HG03354 (cell line): Measurements from ENCODE around the gene RNASE11.
A peak's percentile ranks its signal among the peaks of the same experiment; 100 is the strongest.
"Not testable (repeated sequence)": the region's sequence is repeated elsewhere in the genome, so short reads cannot be mapped to it uniquely, and the experiment has no call there.

Source experiments
- ATAC-seq: cut with Tn5 transposase; IDR thresholded peaks from one replicate; pipeline ENCODE4 v1.9.1; 2021; ENCODE audit warnings: mild to moderate bottlenecking; ENCODE audit not compliant: unreplicated experiment, poor library complexity, severe bottlenecking

RNASE11 gene

DNA sequence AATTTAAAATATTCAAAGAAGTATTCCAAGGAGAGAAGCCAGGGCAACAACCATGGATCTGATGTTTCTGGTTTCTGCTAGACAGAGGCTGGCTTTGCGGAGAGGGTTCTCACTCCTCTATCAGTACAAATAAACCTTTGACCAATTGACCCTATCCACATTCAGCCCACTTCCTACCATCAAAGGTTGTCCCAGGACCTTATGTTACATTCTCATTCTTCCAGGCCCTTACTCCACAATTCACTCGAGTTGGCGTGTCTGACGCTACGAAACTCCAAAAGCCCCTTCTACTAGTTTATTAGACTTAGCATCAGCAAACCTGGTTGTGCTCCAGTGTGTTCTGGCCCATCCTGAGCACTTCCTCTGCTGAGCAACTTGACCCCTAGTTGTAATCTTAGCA is 28.2 kb upstream of the RNASE11 start:
- no peak for ATAC-seq

DNA sequence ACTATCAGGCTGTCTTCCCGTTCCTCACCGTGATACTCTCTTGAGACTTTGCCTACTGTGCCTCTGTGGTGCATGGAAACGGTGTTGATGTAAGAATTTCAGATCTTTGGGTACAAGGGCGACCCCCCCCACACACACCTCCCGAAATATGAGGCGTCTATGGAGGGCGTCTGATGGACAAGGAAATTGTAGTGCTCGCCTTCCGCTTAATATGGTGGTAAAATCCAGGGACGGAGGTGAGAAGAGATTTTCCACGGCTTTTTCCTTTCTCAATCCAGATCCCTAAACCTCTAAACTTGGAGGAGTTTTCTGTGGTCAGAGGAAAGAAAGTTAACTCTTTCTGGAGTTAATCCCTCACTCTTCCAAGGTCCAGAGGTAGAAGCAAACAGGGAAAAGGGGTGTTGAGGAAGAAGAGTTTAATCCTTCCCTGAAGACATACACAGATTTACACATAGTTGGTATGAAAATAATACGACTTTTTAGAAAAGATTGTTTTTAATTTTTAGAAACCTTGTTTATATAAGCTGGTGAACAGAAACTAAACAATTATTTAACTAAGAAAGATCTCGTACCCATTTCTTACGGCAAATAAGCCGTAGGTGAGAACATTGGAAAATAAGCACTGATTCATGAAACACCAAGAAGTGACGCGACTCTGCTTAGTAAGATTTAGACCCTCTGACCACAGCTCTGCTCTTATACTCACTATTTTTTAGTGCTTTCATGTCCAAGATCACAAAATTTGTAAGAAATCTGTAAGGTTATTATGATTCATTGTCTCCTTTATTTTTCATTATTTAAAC is 26.4 kb upstream of the RNASE11 start:
- ATAC-seq: peak; percentile 2

DNA sequence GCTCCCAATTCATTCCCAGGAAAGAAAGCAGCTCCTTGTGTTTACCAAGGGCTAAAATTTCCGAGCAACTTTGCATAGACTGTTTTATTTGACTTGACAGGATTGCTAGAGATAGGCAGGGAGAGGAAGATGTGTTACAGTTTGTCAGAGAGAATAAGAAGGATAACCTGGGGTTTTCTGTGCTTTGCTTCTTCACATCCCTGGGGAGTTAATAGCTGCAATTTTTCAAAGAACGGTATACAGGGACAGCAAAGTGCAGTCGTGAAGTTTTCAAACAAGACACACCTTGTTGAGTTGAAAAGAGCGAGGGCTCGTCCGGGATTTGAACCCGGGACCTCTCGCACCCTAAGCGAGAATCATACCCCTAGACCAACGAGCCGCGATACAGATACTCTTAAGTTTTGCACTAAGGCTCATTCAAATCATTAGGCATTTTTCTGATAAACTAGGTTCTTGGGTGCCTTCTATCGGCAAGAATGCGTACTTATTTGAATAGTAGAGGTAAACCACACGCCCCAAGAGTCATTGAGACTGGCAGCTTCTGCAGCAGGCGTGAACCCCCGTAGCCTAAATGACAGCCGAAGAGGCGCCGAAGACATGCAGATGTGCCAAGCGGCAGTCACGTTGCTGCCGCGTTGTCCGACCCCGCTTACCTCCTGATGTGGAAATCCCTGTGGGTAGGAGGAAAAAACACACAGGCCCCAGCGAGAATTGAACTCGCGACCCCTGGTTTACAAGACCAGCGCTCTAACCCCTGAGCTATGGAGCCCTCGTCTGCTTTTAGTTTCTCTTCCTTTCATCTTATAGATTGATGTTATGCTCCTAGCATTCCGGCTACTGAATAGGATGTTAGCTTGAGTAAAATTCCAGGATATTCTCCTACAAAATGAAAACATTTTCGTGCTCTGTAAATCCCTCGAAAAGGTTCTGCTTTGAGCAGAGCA is 25.6 kb upstream of the RNASE11 start:
- peak; percentile 71 for ATAC-seq

DNA sequence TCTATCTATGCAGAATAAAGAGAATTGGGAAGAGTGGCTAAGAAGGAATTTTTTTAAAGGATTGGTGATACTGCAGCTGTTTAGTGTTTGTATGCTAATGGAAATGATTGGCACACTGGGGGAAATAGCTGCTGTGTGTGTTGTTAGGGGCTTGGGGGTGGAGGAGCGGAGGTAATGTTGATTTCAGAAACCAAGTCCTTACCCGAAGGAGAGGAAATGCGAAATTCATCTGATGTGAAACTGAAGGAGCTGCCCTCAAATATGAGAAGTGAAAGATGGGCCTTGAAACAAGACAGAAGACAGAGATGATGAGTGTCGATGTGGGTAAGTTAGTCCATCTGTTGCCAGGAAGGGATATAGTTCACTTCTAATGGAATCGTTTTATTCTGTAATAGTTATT is 24.6 kb upstream of the RNASE11 start:
- ATAC-seq: peak; percentile 18

DNA sequence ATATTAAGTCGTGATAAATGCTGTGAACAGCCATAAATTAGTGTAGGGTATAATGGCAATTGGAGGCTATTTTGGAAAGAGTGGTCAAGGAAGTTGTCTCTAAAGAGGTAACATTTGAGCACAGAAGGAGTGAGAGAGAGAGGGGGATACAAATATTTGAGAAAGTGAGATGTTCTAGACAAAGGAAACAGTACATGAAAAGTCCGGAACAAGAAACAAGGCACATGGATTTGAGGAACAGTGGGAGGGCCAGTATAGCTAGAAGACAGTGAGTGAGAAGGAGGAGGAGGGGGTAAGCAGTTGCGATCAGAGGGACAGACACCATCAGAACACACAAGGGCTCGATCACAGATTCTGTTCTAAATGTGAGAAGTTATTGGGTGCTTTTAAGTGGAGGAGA is 23.5 kb upstream of the RNASE11 start:
- ATAC-seq: no peak

DNA sequence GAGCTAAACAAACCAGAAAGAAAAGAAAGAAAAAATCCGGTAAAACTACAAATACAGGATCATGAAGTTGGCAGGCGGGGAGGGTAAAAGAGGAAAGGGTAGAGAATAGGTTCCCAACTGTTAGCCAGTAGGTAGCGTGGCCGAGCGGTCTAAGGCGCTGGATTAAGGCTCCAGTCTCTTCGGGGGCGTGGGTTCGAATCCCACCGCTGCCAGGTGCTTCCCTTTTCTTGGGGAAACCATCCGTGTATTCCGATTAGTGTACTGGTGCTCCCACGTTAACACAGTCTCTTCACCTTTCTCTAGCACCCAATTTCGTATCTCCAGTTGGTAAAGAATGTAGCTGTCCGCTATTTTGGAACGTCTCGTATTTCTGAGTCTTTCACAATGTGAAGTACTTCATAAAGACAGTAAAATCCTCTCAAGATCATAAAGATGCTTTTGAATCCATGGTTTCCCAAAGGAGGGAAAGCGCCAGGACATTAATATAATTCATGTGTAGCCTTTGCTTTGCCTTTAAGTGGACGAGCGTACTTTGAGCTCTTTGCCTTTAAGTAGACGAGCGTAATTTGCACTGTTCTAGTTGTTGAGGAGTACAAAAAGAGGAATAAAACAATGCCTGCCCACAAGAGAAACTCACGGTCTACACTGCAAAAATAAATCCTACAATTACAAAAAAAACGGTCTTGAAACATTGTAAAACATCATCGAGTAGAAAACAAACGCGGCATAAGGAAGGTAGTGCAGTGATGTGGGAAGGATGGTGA is 22.4 kb upstream of the RNASE11 start:
- peak; percentile 16 for ATAC-seq

DNA sequence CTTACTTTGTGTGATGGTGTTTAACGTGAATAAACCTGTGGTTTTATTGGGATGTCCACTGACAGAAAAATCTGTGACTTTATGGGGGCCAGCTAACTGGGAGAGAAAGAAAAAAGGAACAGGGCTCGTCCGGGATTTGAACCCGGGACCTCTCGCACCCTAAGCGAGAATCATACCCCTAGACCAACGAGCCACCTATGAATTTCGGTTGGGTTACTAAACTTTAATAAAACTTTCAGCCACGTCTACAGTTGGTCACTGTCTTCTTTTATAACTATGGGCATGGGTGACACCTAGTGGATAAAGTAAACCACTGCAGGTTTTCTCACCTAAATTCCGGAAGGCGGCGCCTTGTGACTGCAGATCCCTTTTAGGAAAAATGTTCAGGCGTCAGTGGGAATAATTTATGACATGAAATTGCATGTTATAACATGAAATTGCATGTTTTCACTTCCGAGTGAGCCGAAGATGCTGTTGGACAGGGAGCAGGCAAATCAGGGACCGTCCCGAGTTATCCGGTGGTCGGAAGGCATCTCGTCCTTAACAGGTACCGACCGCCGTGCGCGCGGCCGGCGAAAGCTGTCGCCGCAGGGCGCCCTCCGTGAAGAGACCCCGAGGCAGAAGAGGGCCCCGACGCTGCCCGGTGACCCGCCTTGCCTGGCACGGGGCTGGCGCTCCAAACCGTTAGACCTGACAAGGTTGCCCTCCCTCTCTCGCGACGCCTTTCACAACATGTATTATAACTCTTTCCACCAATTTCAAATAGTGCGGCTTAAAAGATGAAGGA is 21.6 kb upstream of the RNASE11 start:
- ATAC-seq: peak; percentile 22

DNA sequence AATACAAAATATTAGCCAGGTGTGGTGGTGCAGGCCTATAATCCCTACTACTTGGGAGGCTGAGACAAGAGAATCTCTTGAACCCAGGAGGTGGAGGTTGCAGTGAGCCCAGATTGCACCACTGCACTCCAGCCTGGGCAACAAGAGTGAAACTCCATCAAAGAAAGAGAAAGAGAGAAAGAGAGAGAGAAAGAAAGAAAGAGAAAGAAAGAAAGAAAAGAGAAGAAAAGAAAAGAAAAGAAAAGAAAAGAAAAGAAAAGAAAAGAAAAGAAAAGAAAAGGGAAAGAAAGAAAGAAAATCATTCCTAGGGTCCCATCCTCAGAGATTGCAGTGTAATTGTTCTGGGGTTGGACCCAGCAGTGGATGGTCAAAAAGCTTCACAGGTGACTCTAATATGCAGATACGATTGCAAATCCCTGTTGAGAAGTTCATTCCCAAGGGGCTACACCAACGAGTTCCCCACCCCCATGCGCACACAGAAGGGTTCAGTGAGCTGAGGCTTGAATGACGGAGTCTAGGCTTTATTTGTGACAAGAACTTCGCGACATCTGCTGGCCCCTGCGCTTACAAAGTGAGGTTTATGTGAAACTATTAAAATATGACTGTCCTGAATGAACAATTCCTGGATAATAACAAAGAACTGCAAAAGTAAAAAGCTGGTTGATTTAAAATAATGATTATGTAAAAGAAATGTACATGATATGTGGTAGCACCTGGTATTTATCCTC is 20.7 kb upstream of the RNASE11 start:
- no peak for ATAC-seq

DNA sequence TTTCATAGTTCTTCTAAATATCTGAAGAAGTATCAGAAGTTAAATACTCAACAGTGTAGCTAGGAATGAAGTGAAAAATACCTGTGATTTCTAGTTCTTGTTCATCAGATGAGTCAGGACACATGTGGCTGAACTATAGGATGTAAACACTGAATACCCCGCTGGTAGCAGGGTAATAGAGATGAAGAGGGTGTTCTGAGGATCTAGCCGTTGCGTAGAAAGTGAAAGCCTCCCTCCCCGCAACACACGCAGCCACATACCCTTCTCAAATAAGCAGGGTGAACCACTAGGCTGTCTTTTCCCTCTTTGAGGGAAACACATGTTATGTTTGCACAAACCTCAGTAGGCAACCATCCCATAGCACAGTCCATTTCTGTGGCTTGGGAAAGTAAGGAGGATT is 19.8 kb upstream of the RNASE11 start:
- ATAC-seq: no peak

DNA sequence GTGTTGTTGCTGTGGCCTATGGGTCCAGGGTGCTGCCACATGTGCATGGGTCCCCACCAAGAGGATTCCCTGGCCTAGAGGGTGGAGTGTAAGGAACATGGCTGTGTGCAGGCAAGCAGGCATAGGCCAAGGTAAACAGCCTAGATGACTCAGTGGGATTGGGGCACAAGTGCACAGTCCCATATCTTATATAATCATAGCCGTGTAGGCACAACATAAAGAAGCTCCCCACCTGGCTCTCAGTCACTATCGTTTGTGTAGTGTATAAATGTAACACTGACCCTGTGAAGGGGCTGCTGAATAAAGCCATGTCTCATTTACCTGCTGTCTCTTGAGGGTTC is 19.1 kb upstream of the RNASE11 start:
- ATAC-seq: no peak

DNA sequence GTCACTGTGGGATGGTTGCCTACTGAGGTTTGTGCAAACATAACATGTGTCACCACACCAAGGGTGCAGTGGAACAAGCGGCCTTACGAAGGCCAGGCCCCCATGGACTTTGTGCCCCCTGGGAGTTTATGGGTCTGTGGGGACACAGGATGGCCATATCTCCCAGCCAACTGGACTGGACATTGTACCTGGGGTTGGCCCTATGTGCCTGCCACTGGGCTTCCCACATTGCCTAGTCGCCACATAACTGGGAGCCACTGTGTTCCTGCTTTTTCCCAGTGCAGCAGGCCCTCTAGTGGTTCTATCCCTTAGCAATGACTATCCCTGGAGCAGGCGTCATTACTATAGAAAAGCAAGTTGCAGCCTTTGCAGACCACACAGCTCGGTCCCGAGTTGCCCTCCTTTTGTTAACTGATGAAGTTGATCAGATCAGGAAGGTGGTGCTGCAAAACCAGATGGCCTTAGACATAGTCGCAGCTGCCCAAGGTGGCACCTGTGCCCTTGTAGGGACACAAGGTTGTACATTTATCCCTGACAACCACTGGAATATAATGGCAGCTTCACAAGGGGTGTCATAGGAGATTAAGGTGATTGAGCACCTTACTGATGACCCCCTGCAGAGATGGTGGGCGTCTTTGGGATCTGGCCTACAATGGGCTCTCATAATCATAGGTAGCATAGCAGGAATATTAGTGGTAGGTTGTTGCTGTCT is 18.5 kb upstream of the RNASE11 start:
- ATAC-seq: no peak

DNA sequence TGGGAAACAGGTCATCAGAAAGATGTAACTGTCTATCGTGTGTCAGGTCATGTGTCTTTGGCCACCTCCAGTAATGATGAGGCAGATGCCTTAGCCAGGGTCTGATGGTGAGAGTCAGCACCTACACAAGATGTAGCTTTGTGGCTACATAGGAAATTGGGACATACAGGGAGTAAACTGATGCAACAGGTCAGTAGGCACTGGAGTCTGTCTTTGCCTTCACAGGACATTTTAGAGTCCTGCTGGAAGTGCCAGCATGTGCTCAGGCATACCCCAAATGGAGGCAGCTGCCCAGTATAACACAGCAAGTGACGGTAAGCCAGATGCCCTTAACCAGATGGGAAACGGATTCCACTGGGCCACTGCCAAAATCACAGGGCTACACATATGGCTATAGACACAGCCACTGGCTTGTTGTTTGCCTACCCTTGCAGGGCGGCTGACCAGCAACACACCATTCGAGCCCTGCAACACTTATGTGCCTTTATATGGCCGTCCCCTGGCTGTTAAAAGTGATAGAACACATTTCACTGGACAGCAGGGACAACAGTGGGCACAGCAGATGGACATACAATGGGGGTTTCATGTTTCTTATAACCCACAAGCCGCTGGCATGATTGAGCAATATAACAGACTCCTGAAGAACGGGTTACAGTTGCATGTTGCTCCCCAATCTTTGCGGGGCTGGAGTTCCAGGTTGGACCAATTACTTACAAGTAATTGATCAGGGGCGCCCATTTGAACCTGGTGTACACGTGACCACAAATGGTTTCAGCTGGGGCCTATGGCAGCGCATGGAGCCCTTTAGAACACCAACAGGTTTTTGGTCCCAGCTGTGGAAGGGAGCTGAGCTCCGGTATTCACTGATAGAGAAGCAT is 16.3 kb upstream of the RNASE11 start:
- no peak for ATAC-seq

DNA sequence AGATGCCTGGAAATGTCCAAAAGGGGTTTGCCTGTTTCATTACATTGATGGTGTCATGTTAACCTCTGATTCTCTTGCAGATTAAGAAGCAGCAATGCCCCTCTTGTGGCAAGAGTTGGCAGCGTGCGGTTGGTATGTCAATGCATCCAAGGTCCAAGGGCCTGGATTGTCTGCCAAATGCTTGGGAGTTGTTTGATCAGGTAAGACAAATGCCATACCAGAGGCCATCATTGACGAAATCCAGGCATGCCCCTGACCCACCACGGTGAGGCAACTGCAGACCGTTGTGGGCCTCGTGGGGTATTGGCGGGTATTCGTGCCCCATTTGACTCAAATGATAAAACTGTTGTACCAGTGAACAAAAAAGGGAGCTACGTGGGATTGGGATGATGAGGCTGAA is 14.8 kb upstream of the RNASE11 start:
- ATAC-seq: no peak

DNA sequence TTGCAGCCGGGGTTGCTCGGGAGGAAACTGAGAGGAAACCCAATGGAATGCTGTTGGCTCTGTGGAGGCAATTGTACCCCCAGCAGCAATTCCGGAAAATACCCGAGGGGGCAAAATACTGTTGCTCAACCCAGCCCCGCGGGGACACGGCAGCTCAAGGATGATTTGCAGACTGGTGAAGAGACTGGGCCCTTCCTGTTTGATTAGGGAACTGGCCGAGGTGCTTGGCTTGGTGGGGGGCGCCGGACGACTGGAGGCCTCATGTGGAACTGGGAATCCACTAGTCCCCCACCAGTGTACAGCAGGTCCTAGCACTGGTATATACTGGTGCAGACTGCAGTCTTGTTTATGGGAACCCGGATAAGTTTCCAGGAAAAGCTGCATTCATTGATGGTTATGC is 13.7 kb upstream of the RNASE11 start:
- ATAC-seq: no peak

DNA sequence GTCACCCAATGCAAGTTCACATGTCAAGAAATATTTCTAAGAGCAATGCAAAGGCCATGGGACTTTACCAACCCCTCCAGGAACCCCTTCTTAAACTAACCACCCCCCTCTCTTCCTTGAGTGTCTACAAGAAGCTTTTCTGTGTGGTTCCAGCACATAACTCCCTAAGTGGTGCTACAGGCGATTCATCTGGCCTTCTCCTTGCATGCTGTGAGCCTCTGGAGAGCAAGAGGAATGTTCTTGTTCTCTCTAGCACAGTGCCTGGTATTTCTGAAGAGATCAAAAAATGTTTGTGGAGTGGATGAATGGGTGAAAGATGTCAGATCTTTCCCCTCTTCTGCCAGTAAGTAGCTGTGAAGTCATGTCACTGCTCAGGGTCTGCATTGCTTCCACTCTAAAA is 9.3 kb upstream of the RNASE11 start:
- no peak for ATAC-seq

DNA sequence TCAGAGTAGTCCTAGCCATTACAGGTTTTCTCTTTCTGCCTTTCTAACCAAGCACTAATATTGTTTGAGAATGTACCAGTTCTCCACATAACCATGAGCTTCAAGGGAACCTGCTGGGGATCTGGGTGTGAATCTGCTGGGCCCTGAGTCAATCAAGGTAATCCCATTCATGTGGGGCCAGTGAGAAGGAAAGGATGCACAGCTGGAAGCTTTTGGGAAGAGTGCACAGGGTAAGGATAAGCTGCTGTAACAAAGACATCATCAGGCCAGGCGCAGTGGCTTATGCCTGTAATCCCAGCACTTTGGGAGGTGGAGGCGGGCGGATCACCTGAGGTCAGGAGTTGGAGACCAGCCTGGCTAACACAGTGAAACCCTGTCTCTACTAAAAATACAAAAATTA is 7.9 kb upstream of the RNASE11 start:
- not testable (repeated sequence) for ATAC-seq

DNA sequence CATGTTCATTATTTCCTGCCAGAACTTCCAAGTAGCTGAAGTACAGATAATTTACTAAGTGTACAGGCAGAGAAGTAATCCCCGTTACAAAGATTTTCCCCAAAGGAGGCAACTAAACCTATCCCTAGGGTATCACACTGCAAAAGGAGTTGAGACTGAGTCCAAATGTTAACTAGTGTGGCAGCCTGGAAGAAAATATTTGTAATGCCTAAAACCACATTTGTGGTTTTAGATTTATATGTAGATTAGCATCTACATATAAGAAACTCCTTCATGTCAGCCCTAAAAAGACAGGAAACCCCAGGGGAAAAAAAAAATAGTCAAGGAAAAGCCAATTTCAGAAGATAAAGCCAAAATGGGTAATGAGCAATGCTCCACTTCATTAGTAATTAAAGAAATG is 4.8 kb upstream of the RNASE11 start:
- ATAC-seq: no peak
